Activated B cell treated with CpG ODN at 0.5 μM for 24 hours (primary cell): Measurements from ENCODE around the gene CELF4. TPM values are rescaled to one million over a fixed set of nuclear protein-coding genes. Genes with fewer than 3 reads are reported as not detected.

ENCODE experiments used
- ATAC-seq: fragments of 200-7000 bp; cut with Tn5 transposase; one replicate; pipeline ENCODE4 v1.10.0; 2021; ENCODE audit warnings: low read depth, mild to moderate bottlenecking, moderate library complexity
- CTCF ChIA-PET: fragments of 350-600 bp; sonication (Branson Sonifier 250); formaldehyde crosslinking; loops from one replicate; lab custom pipeline; 2021; ENCODE audit warnings: antibody characterized with exemption; lab: Charles Lee
- POLR2A ChIA-PET: fragments of 350-600 bp; sonication (Branson Sonifier 250); formaldehyde crosslinking; loops from one replicate; lab custom pipeline; 2021; ENCODE audit warnings: antibody characterized with exemption; lab: Charles Lee
- DNase-seq: peaks from one replicate; pipeline ENCODE4 v3.0.0; 2022
- H3K27ac Mint-ChIP-seq: one replicate; pipeline ENCODE4 v1.8.0; 2020; ENCODE audit warnings: mixed read lengths
- H3K27me3 Mint-ChIP-seq: one replicate; pipeline ENCODE4 v1.8.0; 2021; ENCODE audit warnings: mixed read lengths
- H3K36me3 Mint-ChIP-seq: one replicate; pipeline ENCODE4 v1.8.0; 2021; ENCODE audit warnings: low read depth, mixed read lengths
- H3K4me1 Mint-ChIP-seq: one replicate; pipeline ENCODE4 v1.8.0; 2021; ENCODE audit warnings: mixed read lengths
- H3K4me3 Mint-ChIP-seq: one replicate; pipeline ENCODE4 v1.8.0; 2020; ENCODE audit warnings: mild to moderate bottlenecking, mixed read lengths
- H3K9me3 Mint-ChIP-seq: one replicate; pipeline ENCODE4 v1.8.0; 2020; ENCODE audit warnings: mixed read lengths
- CTCF ChIP-seq: fragments of 200-600 bp; IDR thresholded peaks from one replicate; pipeline ENCODE4 v1.8.0; 2022; ENCODE audit warnings: antibody characterized with exemption, mild to moderate bottlenecking
- intact Hi-C: fragments of 100-400 bp; cut with micrococcal nuclease; formaldehyde crosslinking; loops from one replicate; pipeline ENCODE4 v1.15.1; 2024
- total RNA-seq: library from RNA; stranded (reverse); gene quantifications from 2 replicates; pipeline ENCODE4 v1.2.3, GENCODE V29; 2022

Gene CELF4
- total RNA-seq, 1 donor from 2014 or later, result not detected

- H3K4me1 Mint-ChIP-seq, result no peaks in the 10 kb centered on the region
- DNase-seq, result no peak
- peaks cover 4% of the 10 kb centered on the region for H3K9me3 Mint-ChIP-seq
Measured at GRCh38 chr18:37266290-37266689, 299.3 kb downstream of the CELF4 start.

GRCh38 chr18:37265382-37265781 is 300.2 kb downstream of the CELF4 start:
- no peaks in the 10 kb centered on the region for H3K4me1 Mint-ChIP-seq
- POLR2A ChIA-PET, result no interaction called here
- DNase-seq (no peak), ATAC-seq (no peak)
- no peak overlapping the region for H3K4me3 Mint-ChIP-seq
- no peaks in the 10 kb centered on the region for H3K36me3 Mint-ChIP-seq
- no peak overlapping the region for H3K27ac Mint-ChIP-seq
- CTCF ChIA-PET, result no interaction called here
- no peak for TF ChIP-seq CTCF
- peaks cover 6% of the 10 kb centered on the region for H3K27me3 Mint-ChIP-seq
- peaks cover 4% of the 10 kb centered on the region for H3K9me3 Mint-ChIP-seq
- intact Hi-C loops, result no loop called here

More at GRCh38 chr18:37266290-37266689, 299.3 kb downstream of the CELF4 start:
- H3K4me3 Mint-ChIP-seq, result no peak overlapping the region
- no peaks in the 10 kb centered on the region for H3K36me3 Mint-ChIP-seq
- POLR2A ChIA-PET, result no interaction called here
- CTCF ChIA-PET, result no interaction called here
- no peak for TF ChIP-seq CTCF
- intact Hi-C loops, result no loop called here
- no peak for ATAC-seq
- peaks cover 6% of the 10 kb centered on the region for H3K27me3 Mint-ChIP-seq
- no peak overlapping the region for H3K27ac Mint-ChIP-seq

- H3K36me3 Mint-ChIP-seq, result no peaks in the 10 kb centered on the region
- POLR2A ChIA-PET, result no interaction called here
- CTCF ChIA-PET, result no interaction called here
- ATAC-seq, result no peak
- peaks cover 6% of the 10 kb centered on the region for H3K27me3 Mint-ChIP-seq
- TF ChIP-seq CTCF, result no peak
- no peak overlapping the region for H3K27ac Mint-ChIP-seq
- H3K9me3 Mint-ChIP-seq, result peaks cover 2% of the 10 kb centered on the region
- no peaks in the 10 kb centered on the region for H3K4me1 Mint-ChIP-seq
- no peak for DNase-seq
- intact Hi-C loops, result no loop called here
- H3K4me3 Mint-ChIP-seq, result no peak overlapping the region
Measured at GRCh38 chr18:37264956-37265355, 300.6 kb downstream of the CELF4 start.

- Mint-ChIP-seq H3K9me3 (peaks cover 2% of the 10 kb centered on the region), H3K4me1 (no peaks in the 10 kb centered on the region)
- TF ChIP-seq CTCF, result no peak
Measured at GRCh38 chr18:37261988-37262387, 303.6 kb downstream of the CELF4 start.

GRCh38 chr18:37261246-37261840 is 304.3 kb downstream of the CELF4 start:
- ChIA-PET POLR2A (no interaction called here), CTCF (no interaction called here)
- no peak overlapping the region for H3K27ac Mint-ChIP-seq
- peaks cover 12% of the 10 kb centered on the region for H3K27me3 Mint-ChIP-seq
- intact Hi-C loops, result no loop called here
- peaks cover 2% of the 10 kb centered on the region for H3K9me3 Mint-ChIP-seq
- H3K4me1 Mint-ChIP-seq, result no peaks in the 10 kb centered on the region
- no peak overlapping the region for H3K4me3 Mint-ChIP-seq
- TF ChIP-seq CTCF, result no peak
- DNase-seq, result no peak
- H3K36me3 Mint-ChIP-seq, result no peaks in the 10 kb centered on the region
- ATAC-seq, result no peak

More at GRCh38 chr18:37261988-37262387, 303.6 kb downstream of the CELF4 start:
- Mint-ChIP-seq H3K27me3 (peaks cover 10% of the 10 kb centered on the region), H3K36me3 (no peaks in the 10 kb centered on the region), H3K4me3 (no peak overlapping the region), H3K27ac (no peak overlapping the region)
- POLR2A ChIA-PET, result no interaction called here
- DNase-seq (no peak), ATAC-seq (no peak)
- CTCF ChIA-PET, result no interaction called here
- intact Hi-C loops, result no loop called here
